Ovary (tissue), 10 donors: ENCODE results near the gene DRAM1. TPM values are rescaled to one million over a fixed set of nuclear protein-coding genes. Genes with fewer than 3 reads are reported as not detected.

Experiments
- DNase-seq, 5 donors: peaks; one replicate each; pipeline ENCODE4 v3.0.0-alpha.2; 2019 to 2020
- H3K27ac ChIP-seq, 2 donors: fragments of 200-600 bp; one replicate each; pipeline versions ENCODE4 v1.5.1 to v1.8.0; 2019 to 2022
- H3K27me3 ChIP-seq: fragments of 200-600 bp; one replicate; pipeline ENCODE4 v1.8.0; 2022
- H3K36me3 ChIP-seq: fragments of 200-600 bp; sonication (generic); one replicate; pipeline ENCODE4 v1.5.1; 2019
- H3K4me1 ChIP-seq: one replicate; pipeline ENCODE4 v1.8.1; 2013; ENCODE audit warnings: mild to moderate bottlenecking, moderate library complexity; ENCODE audit not compliant: insufficient read depth
- H3K4me3 ChIP-seq: fragments of 200-600 bp; sonication (generic); one replicate; pipeline ENCODE4 v1.5.1; 2017
- H3K9me3 ChIP-seq, 2 donors: fragments of 200-600 bp in 1 of 2; sonication (generic) in 1 of 2; one replicate each; pipeline versions ENCODE4 v1.5.1 to v1.8.1; 2013 to 2019; ENCODE audit warnings: mild to moderate bottlenecking in 1 of 2, moderate library complexity in 1 of 2
- CTCF ChIP-seq, 3 donors: fragments of 450-650 bp in 2 of 3; fragments of 200-600 bp in 1 of 3; IDR thresholded peaks; one replicate each; pipeline versions ENCODE4 v1.5.1 to v1.8.0; 2016 to 2022; ENCODE audit warnings: antibody characterized with exemption in 3 of 3, mild to moderate bottlenecking in 1 of 3
- EP300 ChIP-seq: sonication (generic); formaldehyde crosslinking; IDR thresholded peaks from one replicate; pipeline ENCODE4 v1.6.1; 2017; ENCODE audit warnings: antibody characterized with exemption
- POLR2A ChIP-seq: fragments of 450-650 bp; IDR thresholded peaks from one replicate; pipeline ENCODE4 v1.6.1; 2017; ENCODE audit warnings: antibody characterized with exemption, mild to moderate bottlenecking, moderate library complexity
- WGBS, 3 donors: extraction: QIAGEN DNeasy Blood & Tissue Kit in 1 of 3; methylation state at CpG; one replicate each; pipeline versions ENCODE4 v1.1.5 to v1.1.7; 2013 to 2017; 5-methylcytosine and 5-hydroxymethylcytosine counted together
- intact Hi-C, 4 donors: fragments of 100-400 bp; cut with DNase I; formaldehyde crosslinking; loops; one replicate each; pipeline versions ENCODE4 v1.11.0 to v1.15.1; 2022 to 2023
- long read RNA-seq, 3 donors: library from polyadenylated mRNA in 2 of 3; unstranded in 2 of 3; transcript quantifications; one replicate each; pipeline ENCODE4 v2.0.0 and lab custom pipeline, GENCODE V29; 2021 to 2026
- polyA plus RNA-seq, 2 donors: library from polyadenylated mRNA; stranded (reverse); fragments of 200-250 nt in 1 of 2; fragments of 350-450 nt in 1 of 2; fragmentation: Illumina TruSeq in 1 of 2; extraction: RNeasy Lipid Tissue Mini Kit (QIAGEN cat#74804) in 1 of 2; gene quantifications; one replicate each; pipeline ENCODE4 v1.2.3, GENCODE V29; 2013 to 2014
- total RNA-seq, 7 donors: library from RNA; depleted of rRNA in 2 of 7; stranded (reverse); fragments of >200 nt in 2 of 7; fragmentation: NEBNext Ultra II Directional in 3 of 7; extraction: Animal tissue kit (Norgen Biotek cat#: 25700) in 3 of 7; gene quantifications; one replicate each; pipeline versions ENCODE4 v1.1.0 to v1.2.4, GENCODE V29; 2016 to 2023
- donor health status: DM: no; HTN: no; CAD: no; lungs with moderate emphysema.
- donor health status: DM: no; HTN: no; CAD: no.
- donor health status: Bipolar disorder and iron deficiency.
- donor health status: DM: yes; HTN: yes; CAD: no.
- donor health status: DM: no; HTN: no; CAD: no.
- donor health status: DM: yes; HTN: yes; CAD: no.

DRAM1 gene
- total RNA-seq (10 to 100 TPM in 6 of 7 donors, 1 to 10 TPM in 1; 9.3 to 21.7 (median 15.8) TPM), polyA plus RNA-seq (10 to 100 TPM in 1 of 2 donors, 1 to 10 TPM in 1; 9.1 to 19.0 TPM)
- long read RNA-seq, donor 1, partial matches to known transcripts, result 0 of 18 reads
- long read RNA-seq, donor 1, other reads (novel, unspliced or antisense), result 13 of 18 reads
- long read RNA-seq, donor 2, partial matches to known transcripts, result 19 of 133 reads
- long read RNA-seq, donor 2, other reads (novel, unspliced or antisense), result 114 of 133 reads
- long read RNA-seq, donor 3, transcript DRAM1-201 (7 exons, 3,519 nt), result major isoform, 41 of 60 reads
- long read RNA-seq, donor 3, partial matches to known transcripts, result 0 of 60 reads
- long read RNA-seq, donor 3, other reads (novel, unspliced or antisense), result 18 of 60 reads

- H3K9me3 ChIP-seq, result no peaks in the 10 kb centered on the region
- intact Hi-C loops, result no loop called here
- 0 to 1% (median 1%) methylated on average over 66 to 105 of the region's 105 CpGs for WGBS, 3 donors
Observed at GRCh38 chr12:101876861-101877805, at the start of gene DRAM1. DRAM1 (plus strand) TSS chr12:101877580; CDS start chr12:101877790, 210 bp downstream.

GRCh38 chr12:101828463-101829196 lies 48.8 kb upstream of the DRAM1 start:
- TF ChIP-seq EP300 (no peak), CTCF (IDR thresholded peaks at IDR 0.05) (no peak), POLR2A (no peak)
- H3K27ac ChIP-seq, result no peak overlapping the region

More at GRCh38 chr12:101876861-101877805, at the start of gene DRAM1:
- TF ChIP-seq POLR2A (peak; percentile 89), CTCF (IDR thresholded peaks at IDR 0.05) (no peak), EP300 (peak; percentile 11)
- Histone ChIP-seq H3K36me3 (no peaks in the 10 kb centered on the region), H3K27ac (peak within 1 kb of the TSS; percentile 93 to 94), H3K27me3 (no peaks in the 10 kb centered on the region), H3K4me1 (peaks cover 3% of the 10 kb centered on the region), H3K4me3 (peak within 1 kb of the TSS; percentile 59)
- peak; percentile 91 to 94 (median 93) for DNase-seq

GRCh38 chr12:101829639-101830366 lies 47.6 kb upstream of the DRAM1 start:
- Histone ChIP-seq H3K36me3 (no peaks in the 10 kb centered on the region), H3K4me3 (peak overlapping the region; percentile 89), H3K9me3 (no peaks in the 10 kb centered on the region), H3K4me1 (peaks cover 2% of the 10 kb centered on the region), H3K27ac (peak overlapping the region in 1 of 2 donors; percentile 4), H3K27me3 (no peaks in the 10 kb centered on the region)
- 12 to 13% (median 12%) methylated on average over 11 of the region's 11 CpGs for WGBS, 3 donors
- no peak for DNase-seq
- TF ChIP-seq CTCF (IDR thresholded peaks at IDR 0.05) (no peak), EP300 (no peak)
- intact Hi-C loops, result loop anchor here in 1 of 4 donors (10.0 kb wide), 1 partner anchor 335 kb away; no protein-coding TSS in a partner anchor

More at GRCh38 chr12:101828463-101829196, 48.8 kb upstream of the DRAM1 start:
- Histone ChIP-seq H3K36me3 (no peaks in the 10 kb centered on the region), H3K9me3 (no peaks in the 10 kb centered on the region), H3K27me3 (no peaks in the 10 kb centered on the region), H3K4me1 (peaks cover 2% of the 10 kb centered on the region), H3K4me3 (no peak overlapping the region)
- 96 to 99% (median 98%) methylated on average over 6 of the region's 6 CpGs for WGBS, 3 donors
- DNase-seq, result no peak
- intact Hi-C loops, result no loop called here
